ENCODE measurements around the gene CARS1.

- TF ChIP-seq POLR2AphosphoS5 (IDR thresholded peaks at IDR 0.05; ENCODE audit: insufficient read depth in 1 of 2, low read depth in 1 of 2) = no peak
- TF ChIP-seq CTCF (IDR thresholded peaks at IDR 0.05) = no peak
- TF ChIP-seq POLR2A (IDR thresholded peaks at IDR 0.05) = no peak
These were observed 83.0 kb downstream of the CARS1 start for GRCh38 chr11:2974272-2974671.

All from vagina (tissue), 2 donors.